Measurements from ENCODE around the gene KIAA0232.

KIAA0232 gene

DNA sequence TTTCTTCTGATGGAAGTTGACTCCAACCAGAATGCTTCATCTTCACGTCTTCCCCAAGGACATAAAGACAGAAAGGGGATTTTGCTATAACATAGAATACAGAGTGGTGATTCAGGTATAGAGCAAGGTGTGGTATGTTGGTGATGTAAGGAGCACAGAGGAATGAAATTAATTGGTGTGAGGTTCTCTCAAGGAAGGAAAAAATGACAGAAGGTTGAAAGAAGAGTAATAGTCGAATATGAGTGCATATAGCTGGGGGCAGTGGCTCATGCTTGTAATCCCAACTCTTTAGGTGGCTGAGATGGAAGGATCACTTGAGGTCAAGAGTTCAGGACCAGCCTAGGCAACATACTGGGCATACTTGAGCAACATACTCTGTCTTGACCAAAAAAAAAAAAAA is 20.1 kb downstream of the KIAA0232 start:
- FAIRE-seq, result no peak
- TF ChIP-seq TAF1 (IDR thresholded peaks at IDR 0.05; ENCODE audit: borderline replicate concordance, low read depth, low read length) (no peak), POLR2AphosphoS5 (IDR thresholded peaks at IDR 0.05; ENCODE audit: low read depth, low read length) (no peak), POLR2A (IDR thresholded peaks at IDR 0.05; ENCODE audit: low read depth, low read length) (no peak)

DNA sequence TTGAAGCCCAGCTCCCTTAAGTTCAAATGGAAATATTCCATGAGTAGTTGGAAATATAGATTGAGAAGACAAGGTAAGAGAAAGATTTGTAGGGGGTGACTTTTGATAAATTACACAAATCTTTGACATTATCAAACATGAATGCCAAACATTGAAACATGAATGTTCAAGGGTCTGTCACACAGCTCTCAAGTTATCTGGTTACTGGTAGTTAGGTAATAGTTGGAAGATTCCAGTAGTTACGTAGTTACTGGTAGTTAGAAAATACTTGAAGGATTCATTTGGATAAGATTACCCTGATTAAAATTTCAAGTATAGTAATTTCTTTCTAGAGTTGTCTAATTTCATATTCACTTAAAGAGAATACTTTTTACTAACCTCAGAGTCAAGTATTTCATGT is 20.7 kb downstream of the KIAA0232 start:
- no peak for FAIRE-seq
- no peak for DNase-seq (ENCODE audit: insufficient read length)
- TF ChIP-seq POLR2AphosphoS5 (IDR thresholded peaks at IDR 0.05; ENCODE audit: low read depth, low read length) (no peak), POLR2A (IDR thresholded peaks at IDR 0.05; ENCODE audit: low read depth, low read length) (no peak), TAF1 (IDR thresholded peaks at IDR 0.05; ENCODE audit: borderline replicate concordance, low read depth, low read length) (no peak)

More for the DNA sequence above, 20.1 kb downstream of the KIAA0232 start:
- DNase-seq (ENCODE audit: insufficient read length), result no peak

DNA sequence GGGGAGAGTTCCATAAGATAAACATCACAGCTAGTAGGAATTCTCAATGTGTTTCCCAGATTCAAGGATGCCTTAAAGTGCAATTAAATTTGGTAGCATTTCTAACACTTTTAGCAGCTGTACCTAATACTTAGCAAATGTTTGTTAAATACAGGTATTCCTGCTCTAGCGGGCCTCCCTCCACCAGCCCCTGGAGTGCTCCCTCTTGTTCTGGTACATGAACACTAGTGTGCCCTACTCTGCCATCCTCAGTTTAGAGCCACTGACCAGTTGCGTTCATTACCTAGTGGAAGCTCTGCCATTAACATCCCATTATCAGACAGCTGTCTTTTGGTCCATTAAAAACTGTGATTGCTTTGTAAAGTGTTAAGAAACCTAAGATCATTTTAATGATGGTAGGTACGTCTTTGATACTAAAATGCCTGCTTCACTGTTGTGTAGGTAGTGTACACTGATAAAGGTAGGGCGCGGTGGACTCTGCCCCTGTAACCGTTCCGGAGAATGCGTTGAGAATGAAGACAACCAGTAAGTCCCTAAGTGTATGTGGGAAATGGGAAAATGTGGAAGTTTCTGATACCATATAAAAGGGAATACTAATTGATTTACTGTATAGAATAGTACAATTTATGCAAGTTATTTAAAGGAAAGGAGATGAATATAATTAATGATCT is 21.7 kb downstream of the KIAA0232 start:
- TF ChIP-seq POLR2A (IDR thresholded peaks at IDR 0.05; ENCODE audit: low read depth, low read length) (no peak), POLR2AphosphoS5 (IDR thresholded peaks at IDR 0.05; ENCODE audit: low read depth, low read length) (no peak), TAF1 (IDR thresholded peaks at IDR 0.05; ENCODE audit: borderline replicate concordance, low read depth, low read length) (no peak)
- FAIRE-seq (no peak), DNase-seq (ENCODE audit: insufficient read length) (no peak)

DNA sequence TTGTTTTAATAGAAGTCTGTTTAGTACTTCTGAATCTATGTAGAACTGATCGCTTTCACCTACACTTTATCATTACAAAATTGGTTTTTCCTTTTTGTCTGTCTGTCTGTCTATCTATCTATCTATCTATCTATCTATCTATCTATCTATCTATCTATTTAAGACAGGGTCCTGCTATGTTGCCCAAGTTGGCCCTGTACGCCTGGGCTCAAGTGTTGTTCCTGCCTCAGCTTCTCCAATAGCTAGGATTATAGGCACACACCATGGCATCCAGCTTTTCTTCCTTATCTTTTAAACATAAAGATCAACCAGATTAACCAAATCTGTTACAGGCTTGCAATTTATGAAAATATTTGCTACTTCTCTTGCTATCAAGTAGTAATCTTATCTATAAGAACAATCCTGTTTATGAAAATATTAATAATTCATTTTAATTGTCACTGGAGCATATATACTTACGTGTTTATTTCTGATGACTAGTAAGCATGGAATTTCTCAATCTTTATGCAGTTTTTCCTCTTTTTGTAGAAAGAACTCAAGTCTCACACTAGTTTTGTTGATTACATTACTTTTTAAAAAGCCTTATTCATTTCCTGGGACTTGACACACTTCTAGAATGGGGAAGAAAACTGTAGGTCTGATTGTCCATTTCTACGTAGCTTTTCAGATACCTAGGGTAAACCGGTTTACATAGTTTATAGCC is 24.5 kb downstream of the KIAA0232 start:
- DNase-seq (ENCODE audit: insufficient read length) (no peak), FAIRE-seq (no peak)
- TF ChIP-seq POLR2AphosphoS5 (IDR thresholded peaks at IDR 0.05; ENCODE audit: low read depth, low read length) (no peak), POLR2A (IDR thresholded peaks at IDR 0.05; ENCODE audit: low read depth, low read length) (no peak), TAF1 (IDR thresholded peaks at IDR 0.05; ENCODE audit: borderline replicate concordance, low read depth, low read length) (no peak)

DNA sequence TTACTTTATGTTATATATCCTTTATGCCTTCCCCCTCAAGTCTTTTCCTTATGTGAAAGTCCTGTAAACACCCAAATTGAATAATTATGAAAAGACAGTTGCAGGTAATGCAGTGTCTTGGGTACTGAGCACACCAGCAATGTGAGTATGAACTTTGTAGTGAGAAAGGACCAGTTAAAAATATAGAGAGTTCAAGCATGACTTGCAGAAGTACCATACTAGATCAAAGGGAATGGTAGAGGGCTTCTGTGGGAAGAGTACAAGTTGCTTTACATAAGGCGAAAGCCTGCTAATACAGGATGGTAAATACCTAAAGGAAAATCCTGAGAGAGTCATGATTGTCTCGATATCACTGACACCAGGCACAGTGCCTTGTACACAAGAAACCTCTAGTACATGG is 25.7 kb downstream of the KIAA0232 start:
- TF ChIP-seq TAF1 (IDR thresholded peaks at IDR 0.05; ENCODE audit: borderline replicate concordance, low read depth, low read length) (no peak), POLR2AphosphoS5 (IDR thresholded peaks at IDR 0.05; ENCODE audit: low read depth, low read length) (no peak), POLR2A (IDR thresholded peaks at IDR 0.05; ENCODE audit: low read depth, low read length) (no peak)
- FAIRE-seq (no peak), DNase-seq (ENCODE audit: insufficient read length) (no peak)

DNA sequence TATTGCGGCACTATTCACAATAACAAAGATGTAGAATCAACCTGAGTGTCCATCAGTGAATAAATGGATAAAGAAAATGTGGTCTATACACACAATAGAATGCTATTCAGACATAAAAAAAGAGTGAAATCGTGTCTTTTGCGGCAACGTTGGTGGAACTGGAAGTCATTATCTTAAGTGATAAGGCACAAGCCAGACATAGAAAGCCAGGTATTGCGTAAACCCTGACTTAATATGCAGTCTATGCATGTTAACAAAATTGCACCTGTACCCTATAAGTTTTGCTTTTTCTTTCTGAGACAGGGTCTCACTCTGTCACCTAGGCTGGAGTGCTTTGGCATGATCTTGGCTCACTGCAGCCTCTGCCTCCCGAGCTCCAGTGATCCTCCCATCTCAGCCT is 28.6 kb downstream of the KIAA0232 start:
- DNase-seq (ENCODE audit: insufficient read length) (no peak), FAIRE-seq (no peak)
- TF ChIP-seq POLR2A (IDR thresholded peaks at IDR 0.05; ENCODE audit: low read depth, low read length), result no peak
- TF ChIP-seq POLR2AphosphoS5 (IDR thresholded peaks at IDR 0.05; ENCODE audit: low read depth, low read length), result no peak
- TF ChIP-seq TAF1 (IDR thresholded peaks at IDR 0.05; ENCODE audit: borderline replicate concordance, low read depth, low read length), result no peak

DNA sequence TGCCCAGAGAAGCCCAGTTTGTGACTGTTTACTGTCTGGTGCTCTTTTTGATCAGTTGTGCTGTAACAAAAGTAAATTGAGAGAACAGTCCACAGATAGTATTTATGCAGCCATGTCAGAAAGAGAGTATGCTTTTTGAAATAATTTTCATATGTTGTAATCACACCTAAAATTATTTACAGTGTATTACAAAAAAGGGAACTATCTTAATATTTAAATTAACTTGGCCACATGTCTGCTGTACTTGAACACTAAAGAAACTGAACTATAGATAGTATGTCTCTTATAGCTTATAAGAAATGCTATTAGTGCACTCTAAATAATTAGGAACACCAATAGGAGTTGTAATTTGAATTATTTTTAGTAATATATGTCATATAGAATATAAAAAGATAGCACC is 30.2 kb downstream of the KIAA0232 start:
- FAIRE-seq, result no peak
- no peak for TF ChIP-seq TAF1 (IDR thresholded peaks at IDR 0.05; ENCODE audit: borderline replicate concordance, low read depth, low read length)
- no peak for TF ChIP-seq POLR2AphosphoS5 (IDR thresholded peaks at IDR 0.05; ENCODE audit: low read depth, low read length)
- no peak for TF ChIP-seq POLR2A (IDR thresholded peaks at IDR 0.05; ENCODE audit: low read depth, low read length)
- no peak for DNase-seq (ENCODE audit: insufficient read length)

DNA sequence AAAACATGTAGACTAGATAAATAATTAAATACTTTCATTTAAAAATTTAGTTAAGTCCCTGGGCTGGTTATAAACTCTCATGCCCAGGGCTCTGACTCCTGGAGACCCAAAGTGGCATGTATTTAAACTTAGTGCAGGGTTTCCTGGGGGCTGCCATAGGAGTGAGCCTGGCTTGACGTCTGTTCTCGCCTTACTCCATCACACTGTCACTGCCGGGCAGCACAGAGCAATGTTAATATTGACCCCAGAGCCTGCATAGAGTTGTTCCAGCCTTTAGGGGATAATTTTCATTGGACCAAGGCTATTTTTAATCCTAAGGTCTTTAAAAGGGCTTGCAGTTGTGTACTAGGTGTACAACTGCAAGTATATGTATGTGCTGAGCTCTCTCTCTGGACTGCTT is 31.2 kb downstream of the KIAA0232 start:
- FAIRE-seq (no peak), DNase-seq (ENCODE audit: insufficient read length) (no peak)

DNA sequence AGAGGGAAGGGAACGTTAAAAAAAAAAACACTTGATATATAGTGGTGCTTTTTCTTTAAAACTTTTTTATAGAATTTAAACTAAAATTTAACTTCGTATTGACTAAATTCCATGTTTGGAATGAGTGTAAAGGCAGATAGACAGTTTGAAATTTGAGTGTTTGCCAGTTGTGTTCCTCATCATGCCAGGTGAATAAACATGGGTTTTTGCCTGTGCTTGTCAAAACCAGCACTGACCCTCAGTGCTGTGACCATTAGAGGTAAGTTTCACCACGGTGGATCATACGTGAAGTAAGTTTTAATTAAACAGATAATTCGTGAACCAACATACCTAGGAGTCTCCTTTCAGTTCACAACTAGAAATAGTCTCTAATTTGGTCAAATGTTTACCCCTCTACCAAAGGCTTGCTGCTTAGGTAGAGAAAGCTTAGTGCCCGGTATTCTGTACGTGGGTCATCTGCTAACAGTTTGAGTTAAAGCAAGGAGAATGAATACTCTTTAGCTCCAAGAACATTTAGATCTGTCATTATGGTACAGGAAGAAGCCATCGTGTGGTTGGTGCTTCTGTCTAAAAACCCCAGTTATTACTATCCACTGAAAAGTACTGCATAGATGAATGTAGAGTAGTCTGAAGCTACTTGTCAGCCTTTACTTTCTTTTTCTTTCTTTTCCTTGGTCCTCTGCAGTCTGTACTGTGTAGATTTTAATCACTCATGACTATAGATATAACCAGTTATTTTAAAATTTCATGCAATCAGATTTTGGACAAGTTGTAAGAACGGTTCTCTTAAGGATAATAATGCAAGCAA is 32.7 kb downstream of the KIAA0232 start:
- DNase-seq (ENCODE audit: insufficient read length) (no peak), FAIRE-seq (peak; percentile 48)
- TF ChIP-seq POLR2AphosphoS5 (IDR thresholded peaks at IDR 0.05; ENCODE audit: low read depth, low read length) (no peak), TAF1 (IDR thresholded peaks at IDR 0.05; ENCODE audit: borderline replicate concordance, low read depth, low read length) (no peak), POLR2A (IDR thresholded peaks at IDR 0.05; ENCODE audit: low read depth, low read length) (no peak)

More for the DNA sequence above, 31.2 kb downstream of the KIAA0232 start:
- TF ChIP-seq TAF1 (IDR thresholded peaks at IDR 0.05; ENCODE audit: borderline replicate concordance, low read depth, low read length), result no peak
- TF ChIP-seq POLR2AphosphoS5 (IDR thresholded peaks at IDR 0.05; ENCODE audit: low read depth, low read length), result no peak
- no peak for TF ChIP-seq POLR2A (IDR thresholded peaks at IDR 0.05; ENCODE audit: low read depth, low read length)

DNA sequence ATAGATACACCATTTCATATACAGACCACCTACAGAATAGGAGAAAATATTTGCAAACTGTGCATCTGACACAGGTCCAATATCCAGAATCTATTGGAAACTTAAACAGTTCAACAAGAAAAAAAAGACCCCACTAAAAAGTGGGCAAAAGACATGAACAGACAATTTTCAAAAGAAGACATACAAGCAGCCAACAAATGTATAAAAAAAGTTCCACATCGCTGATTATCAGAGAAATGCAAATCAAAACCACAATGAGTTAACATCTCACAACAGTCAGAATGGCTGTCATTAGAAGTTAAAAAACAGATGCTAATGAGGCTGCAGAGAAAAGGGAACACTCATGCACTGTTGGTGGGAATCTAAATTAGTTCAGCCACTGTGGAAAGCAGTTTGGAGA is 36.8 kb downstream of the KIAA0232 start:
- DNase-seq (ENCODE audit: insufficient read length) (no peak), FAIRE-seq (no peak)

DNA sequence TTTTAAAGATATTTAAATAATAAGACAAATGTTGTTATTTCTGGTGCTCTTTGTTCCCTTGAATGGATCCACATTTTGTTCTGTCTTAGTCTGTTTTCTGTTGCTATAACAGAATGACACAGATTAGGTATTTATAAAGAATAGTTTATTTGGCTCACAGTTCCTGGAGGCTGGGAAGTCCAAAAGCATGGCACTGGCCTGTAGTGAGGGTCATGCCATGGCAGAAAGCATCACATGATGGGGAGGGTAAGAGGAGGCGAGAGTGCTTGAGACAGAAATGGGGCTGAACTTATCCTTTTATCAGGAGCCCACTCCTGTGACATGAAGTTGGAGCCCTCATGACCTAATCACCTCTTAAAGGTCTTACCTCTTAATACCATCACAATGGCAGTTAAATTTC is 38.2 kb downstream of the KIAA0232 start:
- no peak for DNase-seq (ENCODE audit: insufficient read length)
- no peak for FAIRE-seq
- TF ChIP-seq POLR2AphosphoS5 (IDR thresholded peaks at IDR 0.05; ENCODE audit: low read depth, low read length), result no peak

More for the DNA sequence above, 36.8 kb downstream of the KIAA0232 start:
- TF ChIP-seq POLR2AphosphoS5 (IDR thresholded peaks at IDR 0.05; ENCODE audit: low read depth, low read length) (no peak), TAF1 (IDR thresholded peaks at IDR 0.05; ENCODE audit: borderline replicate concordance, low read depth, low read length) (no peak), POLR2A (IDR thresholded peaks at IDR 0.05; ENCODE audit: low read depth, low read length) (no peak)
